Measurements from ENCODE around the gene WNT1. TPM values are rescaled to one million over a fixed set of nuclear protein-coding genes. Genes with fewer than 3 reads are reported as not detected.
A peak's percentile ranks its signal among the peaks of the same experiment; 100 is the strongest.

Gene WNT1
- total RNA-seq, 2 experiments from 2014 or later = 0.81 to 1.1 TPM

- no peak for DNase-seq
- H3K4me1 Mint-ChIP-seq (ENCODE audit: low read depth) = peaks cover 46% of the 10 kb centered on the region
- CTCF ChIA-PET = interaction anchor here (1.2 to 5.8 kb wide), 10 partner anchors 9 to 121 kb away, joined by 3 to 42 read pairs (median 6); partner anchors contain the start of genes ARF3 and DDX23
- peaks cover 84% of the 10 kb centered on the region for H3K27me3 Mint-ChIP-seq (ENCODE audit: low read depth)
- H3K9me3 Mint-ChIP-seq (ENCODE audit: insufficient read depth) = no peaks in the 10 kb centered on the region
- H3K36me3 Mint-ChIP-seq (ENCODE audit: low read depth) = no peaks in the 10 kb centered on the region
- POLR2A ChIA-PET = interaction anchor here (1.5 kb wide), 1 partner anchor 15 kb away, joined by 5 read pairs; the partner anchor contains the start of gene ARF3
- H3K4me3 Mint-ChIP-seq = no peak overlapping the region
- H3K27ac Mint-ChIP-seq = no peak overlapping the region
- ATAC-seq = no peak
These were observed 5.1 kb upstream of the WNT1 start for GRCh38 chr12:48972952-48973483.

- Mint-ChIP-seq H3K27ac (no peak overlapping the region), H3K27me3 (ENCODE audit: low read depth) (peaks cover 84% of the 10 kb centered on the region), H3K9me3 (ENCODE audit: insufficient read depth) (no peaks in the 10 kb centered on the region), H3K4me3 (no peak overlapping the region), H3K4me1 (ENCODE audit: low read depth) (peaks cover 48% of the 10 kb centered on the region), H3K36me3 (ENCODE audit: low read depth) (no peaks in the 10 kb centered on the region)
- no peak for DNase-seq
- CTCF ChIA-PET = interaction anchor here (0.9 to 2.1 kb wide), 8 partner anchors 9 to 121 kb away, joined by 3 to 12 read pairs (median 5); partner anchors contain the start of gene DDX23
- no peak for ATAC-seq
- POLR2A ChIA-PET = no interaction called here
These were observed 4.6 kb upstream of the WNT1 start for GRCh38 chr12:48973531-48973930.

DNA sequence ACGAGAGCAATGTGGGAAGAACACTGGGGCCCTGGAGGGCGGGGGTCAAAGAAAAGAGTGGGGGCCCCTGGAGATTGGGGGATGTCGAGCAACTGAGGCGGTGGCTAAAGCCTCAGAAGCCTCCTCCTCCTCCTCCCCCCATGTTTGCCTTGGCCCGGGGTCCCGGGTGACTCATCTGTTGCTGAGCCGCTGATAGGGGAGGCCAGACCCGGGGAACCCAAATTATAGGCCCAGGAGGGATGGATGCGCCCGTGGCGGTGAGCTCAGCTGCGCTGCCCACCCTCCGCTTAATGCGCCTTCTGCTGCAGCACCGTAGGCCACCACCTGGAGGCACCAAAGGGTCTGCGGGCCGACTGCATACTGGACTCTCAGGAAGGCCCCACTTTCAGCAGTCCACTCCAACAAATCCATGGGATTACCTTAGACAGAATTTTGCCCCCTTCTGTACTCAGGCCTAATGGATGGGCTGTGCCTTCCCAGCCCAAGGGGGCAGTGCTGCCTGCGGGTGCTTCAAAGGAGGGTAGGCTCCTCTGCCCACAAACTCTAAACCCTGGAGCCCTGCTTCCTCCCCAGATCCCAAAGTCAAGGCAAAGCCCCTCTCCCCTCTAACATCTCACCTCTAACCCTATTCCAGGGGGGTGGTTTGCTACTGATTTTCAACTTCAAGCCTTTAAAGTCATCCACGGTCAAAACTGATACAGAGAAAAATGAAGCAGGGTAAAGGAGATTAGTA, 4.0 kb upstream of the WNT1 start:
- ChIA-PET CTCF (interaction anchor here (0.7 to 2.1 kb wide), 9 partner anchors 9 to 122 kb away, joined by 3 to 12 read pairs (median 5); partner anchors contain the start of gene DDX23), POLR2A (no interaction called here)
- peak; percentile 22 for ATAC-seq
- H3K4me3 Mint-ChIP-seq = no peak overlapping the region
- H3K9me3 Mint-ChIP-seq (ENCODE audit: insufficient read depth) = no peaks in the 10 kb centered on the region
- peaks cover 83% of the 10 kb centered on the region for H3K27me3 Mint-ChIP-seq (ENCODE audit: low read depth)
- no peaks in the 10 kb centered on the region for H3K36me3 Mint-ChIP-seq (ENCODE audit: low read depth)
- peaks cover 54% of the 10 kb centered on the region for H3K4me1 Mint-ChIP-seq (ENCODE audit: low read depth)
- DNase-seq = peak; percentile 62
- H3K27ac Mint-ChIP-seq = no peak overlapping the region

GRCh38 chr12:48977290-48978281, 536 bp upstream of the WNT1 start:
- peak; percentile 54 for ATAC-seq
- peak; percentile 80 for DNase-seq
- Mint-ChIP-seq H3K36me3 (ENCODE audit: low read depth) (no peaks in the 10 kb centered on the region), H3K27me3 (ENCODE audit: low read depth) (peaks cover 72% of the 10 kb centered on the region), H3K9me3 (ENCODE audit: insufficient read depth) (no peaks in the 10 kb centered on the region), H3K4me1 (ENCODE audit: low read depth) (peaks cover 58% of the 10 kb centered on the region), H3K27ac (peak overlapping the region; percentile 32), H3K4me3 (peak overlapping the region; percentile 47)
- POLR2A ChIA-PET = interaction anchor here (0.6 to 1.3 kb wide), 6 partner anchors 9 to 125 kb away, joined by 3 to 4 read pairs (median 3); partner anchors contain the start of genes ARF3, DDX23 and FKBP11
- CTCF ChIA-PET = interaction anchor here (0.6 to 5.9 kb wide), 32 partner anchors 9 to 163 kb away, joined by 3 to 77 read pairs (median 5); partner anchors contain the start of genes ARF3, DDN, DDX23 and FKBP11

DNA sequence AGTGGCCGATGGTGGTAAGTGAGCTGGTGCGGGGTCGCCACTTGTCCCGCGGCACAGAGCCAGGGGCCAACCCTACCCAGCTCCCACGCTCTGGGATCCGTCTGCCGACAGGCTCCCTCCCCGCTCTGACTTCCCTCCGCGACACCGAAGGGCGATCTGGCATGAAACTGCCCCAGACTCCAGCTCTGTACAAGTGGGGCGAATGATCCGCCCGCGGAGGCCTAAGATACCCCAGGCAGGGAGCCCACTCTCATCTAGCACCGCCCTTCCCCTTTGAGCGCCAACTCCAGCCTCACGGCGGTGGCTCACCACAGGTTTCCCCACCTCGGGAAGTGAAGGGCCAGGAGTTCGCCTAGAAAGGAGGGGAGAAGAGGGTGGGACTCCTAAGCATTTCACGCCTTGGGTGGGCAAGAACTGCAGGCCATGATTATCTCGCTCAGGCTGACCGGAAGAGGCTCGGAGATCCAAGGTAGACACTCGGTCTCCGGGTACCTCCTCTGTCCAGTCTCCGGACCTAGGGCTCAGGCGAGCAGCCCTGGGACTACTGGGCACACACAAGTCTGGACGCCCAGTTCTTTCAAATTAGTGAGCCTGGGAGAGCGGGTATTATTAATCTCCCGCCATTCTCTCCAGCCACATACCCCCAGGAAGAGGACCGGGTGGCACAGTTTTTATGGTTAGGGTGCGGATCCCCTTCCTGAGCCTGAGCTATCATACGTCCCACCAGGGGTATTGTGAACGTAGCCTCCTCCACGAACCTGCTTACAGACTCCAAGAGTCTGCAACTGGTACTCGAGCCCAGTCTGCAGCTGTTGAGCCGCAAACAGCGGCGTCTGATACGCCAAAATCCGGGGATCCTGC, 849 bp downstream of the WNT1 start:
- H3K9me3 Mint-ChIP-seq (ENCODE audit: insufficient read depth) = no peaks in the 10 kb centered on the region
- CTCF ChIA-PET = interaction anchor here (0.9 to 5.9 kb wide), 21 partner anchors 9 to 164 kb away, joined by 3 to 77 read pairs (median 8); partner anchors contain the start of genes ARF3, DDN, DDX23 and FKBP11
- peaks cover 53% of the 10 kb centered on the region for H3K4me1 Mint-ChIP-seq (ENCODE audit: low read depth)
- POLR2A ChIA-PET = interaction anchor here (0.9 to 2.0 kb wide), 4 partner anchors 21 to 126 kb away, joined by 3 to 10 read pairs (median 4); partner anchors contain the start of genes ARF3, DDX23 and FKBP11
- ATAC-seq (peak; percentile 3), DNase-seq (no peak)
- H3K27me3 Mint-ChIP-seq (ENCODE audit: low read depth) = peaks cover 70% of the 10 kb centered on the region
- H3K27ac Mint-ChIP-seq = peak overlapping the region; percentile 70
- H3K36me3 Mint-ChIP-seq (ENCODE audit: low read depth) = no peaks in the 10 kb centered on the region
- H3K4me3 Mint-ChIP-seq = peak overlapping the region; percentile 76

DNA sequence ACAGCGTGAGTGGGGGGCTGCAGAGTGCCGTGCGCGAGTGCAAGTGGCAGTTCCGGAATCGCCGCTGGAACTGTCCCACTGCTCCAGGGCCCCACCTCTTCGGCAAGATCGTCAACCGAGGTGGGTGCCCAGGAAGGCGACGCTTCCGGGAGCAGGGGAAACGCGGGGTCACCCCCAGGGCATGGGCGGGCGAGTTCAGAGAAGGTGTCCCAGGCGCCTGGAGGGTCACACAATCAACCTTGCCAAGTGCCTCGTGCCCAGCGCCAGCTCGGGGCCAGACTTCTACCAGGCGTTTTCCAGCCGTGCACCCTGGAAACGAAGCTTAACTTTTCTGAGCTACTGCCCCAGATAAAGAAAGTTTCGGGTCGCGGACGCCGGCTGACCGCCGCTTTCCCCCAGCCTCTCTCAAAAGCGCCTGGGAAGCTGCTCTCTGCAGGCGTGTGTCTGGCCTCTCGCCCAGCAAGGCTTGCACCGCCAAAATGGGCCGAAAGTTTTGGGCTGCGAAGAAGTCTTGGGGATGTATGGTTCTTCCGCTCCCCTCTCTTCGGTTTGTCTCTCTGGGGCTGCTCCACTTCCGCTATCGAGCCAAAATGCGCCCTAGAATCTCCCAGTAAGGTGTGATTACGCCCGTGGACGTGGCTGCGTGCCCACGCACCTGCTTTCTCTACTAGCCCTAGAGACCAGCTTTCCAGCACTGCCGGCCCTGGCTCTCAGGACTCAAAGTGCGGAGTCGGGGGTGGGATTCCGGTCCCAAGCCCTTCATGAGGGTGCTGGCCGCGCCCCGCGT, 1.7 kb downstream of the WNT1 start:
- peak overlapping the region; percentile 70 for H3K27ac Mint-ChIP-seq
- CTCF ChIA-PET = interaction anchor here (1.0 to 5.9 kb wide), 17 partner anchors 8 to 165 kb away, joined by 3 to 77 read pairs (median 6); partner anchors contain the start of genes ARF3, DDX23, FKBP11 and WNT10B
- ATAC-seq (peak; percentile 43), DNase-seq (peak; percentile 68)
- POLR2A ChIA-PET = interaction anchor here (0.7 to 2.0 kb wide), 3 partner anchors 56 to 222 kb away, joined by 3 to 10 read pairs (median 3); partner anchors contain the start of gene DDX23
- H3K27me3 Mint-ChIP-seq (ENCODE audit: low read depth) = peaks cover 73% of the 10 kb centered on the region
- no peaks in the 10 kb centered on the region for H3K36me3 Mint-ChIP-seq (ENCODE audit: low read depth)
- H3K4me1 Mint-ChIP-seq (ENCODE audit: low read depth) = peaks cover 53% of the 10 kb centered on the region
- H3K9me3 Mint-ChIP-seq (ENCODE audit: insufficient read depth) = no peaks in the 10 kb centered on the region
- peak overlapping the region; percentile 76 for H3K4me3 Mint-ChIP-seq

DNA sequence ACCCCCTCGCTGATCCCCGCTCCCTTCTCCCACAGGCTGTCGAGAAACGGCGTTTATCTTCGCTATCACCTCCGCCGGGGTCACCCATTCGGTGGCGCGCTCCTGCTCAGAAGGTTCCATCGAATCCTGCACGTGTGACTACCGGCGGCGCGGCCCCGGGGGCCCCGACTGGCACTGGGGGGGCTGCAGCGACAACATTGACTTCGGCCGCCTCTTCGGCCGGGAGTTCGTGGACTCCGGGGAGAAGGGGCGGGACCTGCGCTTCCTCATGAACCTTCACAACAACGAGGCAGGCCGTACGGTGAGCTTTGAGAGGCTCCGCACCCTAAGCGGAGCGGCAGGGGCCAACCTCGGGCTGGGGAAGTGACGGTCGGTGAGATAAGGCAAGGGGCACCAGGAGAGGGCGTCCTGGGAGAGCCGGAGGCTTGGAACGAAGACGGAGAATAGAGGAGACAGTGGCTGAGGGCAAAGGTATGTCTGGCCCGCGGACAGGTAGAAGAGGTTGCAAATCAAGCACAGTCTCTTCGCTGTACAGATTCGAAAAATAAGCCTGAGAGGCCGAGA, 2.3 kb downstream of the WNT1 start:
- no peaks in the 10 kb centered on the region for H3K9me3 Mint-ChIP-seq (ENCODE audit: insufficient read depth)
- CTCF ChIA-PET = interaction anchor here (1.0 to 5.9 kb wide), 12 partner anchors 7 to 165 kb away, joined by 3 to 77 read pairs (median 10); partner anchors contain the start of genes ARF3, DDX23, FKBP11 and WNT10B
- H3K4me1 Mint-ChIP-seq (ENCODE audit: low read depth) = peaks cover 53% of the 10 kb centered on the region
- DNase-seq (peak; percentile 50), ATAC-seq (peak; percentile 18)
- H3K27ac Mint-ChIP-seq = peak overlapping the region; percentile 82
- peak overlapping the region; percentile 76 for H3K4me3 Mint-ChIP-seq
- POLR2A ChIA-PET = interaction anchor here (0.7 to 2.0 kb wide), 3 partner anchors 56 to 221 kb away, joined by 3 to 10 read pairs (median 3); partner anchors contain the start of gene DDX23
- H3K27me3 Mint-ChIP-seq (ENCODE audit: low read depth) = peaks cover 75% of the 10 kb centered on the region
- H3K36me3 Mint-ChIP-seq (ENCODE audit: low read depth) = no peaks in the 10 kb centered on the region

DNA sequence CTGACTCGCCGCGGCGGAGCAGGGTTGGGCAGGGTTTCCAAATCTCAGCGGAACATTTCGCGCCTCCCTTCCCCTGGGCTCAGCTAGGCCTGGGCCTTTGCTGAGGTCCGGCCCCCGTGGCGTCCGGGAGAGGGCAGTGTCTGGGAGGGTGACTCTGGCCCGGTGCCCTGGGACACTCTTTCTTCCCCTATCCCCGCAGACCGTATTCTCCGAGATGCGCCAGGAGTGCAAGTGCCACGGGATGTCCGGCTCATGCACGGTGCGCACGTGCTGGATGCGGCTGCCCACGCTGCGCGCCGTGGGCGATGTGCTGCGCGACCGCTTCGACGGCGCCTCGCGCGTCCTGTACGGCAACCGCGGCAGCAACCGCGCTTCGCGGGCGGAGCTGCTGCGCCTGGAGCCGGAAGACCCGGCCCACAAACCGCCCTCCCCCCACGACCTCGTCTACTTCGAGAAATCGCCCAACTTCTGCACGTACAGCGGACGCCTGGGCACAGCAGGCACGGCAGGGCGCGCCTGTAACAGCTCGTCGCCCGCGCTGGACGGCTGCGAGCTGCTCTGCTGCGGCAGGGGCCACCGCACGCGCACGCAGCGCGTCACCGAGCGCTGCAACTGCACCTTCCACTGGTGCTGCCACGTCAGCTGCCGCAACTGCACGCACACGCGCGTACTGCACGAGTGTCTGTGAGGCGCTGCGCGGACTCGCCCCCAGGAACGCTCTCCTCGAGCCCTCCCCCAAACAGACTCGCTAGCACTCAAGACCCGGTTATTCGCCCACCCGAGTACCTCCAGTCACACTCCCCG, 3.0 kb downstream of the WNT1 start:
- no peaks in the 10 kb centered on the region for H3K36me3 Mint-ChIP-seq (ENCODE audit: low read depth)
- peak overlapping the region; percentile 76 for H3K4me3 Mint-ChIP-seq
- H3K9me3 Mint-ChIP-seq (ENCODE audit: insufficient read depth) = no peaks in the 10 kb centered on the region
- CTCF ChIA-PET = interaction anchor here (0.6 to 5.9 kb wide), 8 partner anchors 9 to 166 kb away, joined by 3 to 59 read pairs (median 4); partner anchors contain the start of genes DDX23, FKBP11 and WNT10B
- DNase-seq (peak; percentile 70), ATAC-seq (peak; percentile 35)
- POLR2A ChIA-PET = interaction anchor here (2.0 kb wide), 1 partner anchor 128 kb away, joined by 10 read pairs; the partner anchor contains the start of gene DDX23
- peaks cover 74% of the 10 kb centered on the region for H3K27me3 Mint-ChIP-seq (ENCODE audit: low read depth)
- peak overlapping the region; percentile 82 for H3K27ac Mint-ChIP-seq
- peaks cover 53% of the 10 kb centered on the region for H3K4me1 Mint-ChIP-seq (ENCODE audit: low read depth)

- Mint-ChIP-seq H3K9me3 (ENCODE audit: insufficient read depth) (no peaks in the 10 kb centered on the region), H3K27me3 (ENCODE audit: low read depth) (peaks cover 71% of the 10 kb centered on the region), H3K4me1 (ENCODE audit: low read depth) (peaks cover 53% of the 10 kb centered on the region), H3K27ac (peak overlapping the region; percentile 82), H3K36me3 (ENCODE audit: low read depth) (no peaks in the 10 kb centered on the region), H3K4me3 (peak overlapping the region; percentile 76)
- ATAC-seq (no peak), DNase-seq (no peak)
- POLR2A ChIA-PET = no interaction called here
- CTCF ChIA-PET = interaction anchor here (0.9 to 5.9 kb wide), 7 partner anchors 13 to 380 kb away, joined by 3 to 59 read pairs (median 6); partner anchors contain the start of gene DDX23
These were observed 3.6 kb downstream of the WNT1 start for GRCh38 chr12:48981757-48982157.
